RWPE1 (cell line): ENCODE data around the gene IFI16.

Experiments
- CTCF ChIA-PET: fragments of 350-600 bp; sonication (Branson Sonifier 250); formaldehyde crosslinking; extraction: SDS; loops from one replicate; lab custom pipeline; 2021; lab: Yijun Ruan, JAX
- POLR2A ChIA-PET: fragments of 400-600 bp; formaldehyde crosslinking; extraction: SDS; loops from one replicate; lab custom pipeline; 2020; ENCODE audit warnings: antibody characterized with exemption; ENCODE audit not compliant: low non-redundant PET; lab: Yijun Ruan, JAX
- DNase-seq: peaks from one replicate; pipeline ENCODE4 v3.0.0; 2012; ENCODE audit warnings: low spot score
- H3K27ac ChIP-seq: fragments of 450-650 bp; 2 replicates; pipeline ENCODE4 v1.5.1; 2017
- TF ChIP-seq, protein P1 (sequence below): fragments of 450-650 bp; conservative IDR thresholded peaks from 2 replicates; pipeline ENCODE4 v1.5.1; 2017; ENCODE audit warnings: low read depth, mild to moderate bottlenecking

Gene IFI16

DNA sequence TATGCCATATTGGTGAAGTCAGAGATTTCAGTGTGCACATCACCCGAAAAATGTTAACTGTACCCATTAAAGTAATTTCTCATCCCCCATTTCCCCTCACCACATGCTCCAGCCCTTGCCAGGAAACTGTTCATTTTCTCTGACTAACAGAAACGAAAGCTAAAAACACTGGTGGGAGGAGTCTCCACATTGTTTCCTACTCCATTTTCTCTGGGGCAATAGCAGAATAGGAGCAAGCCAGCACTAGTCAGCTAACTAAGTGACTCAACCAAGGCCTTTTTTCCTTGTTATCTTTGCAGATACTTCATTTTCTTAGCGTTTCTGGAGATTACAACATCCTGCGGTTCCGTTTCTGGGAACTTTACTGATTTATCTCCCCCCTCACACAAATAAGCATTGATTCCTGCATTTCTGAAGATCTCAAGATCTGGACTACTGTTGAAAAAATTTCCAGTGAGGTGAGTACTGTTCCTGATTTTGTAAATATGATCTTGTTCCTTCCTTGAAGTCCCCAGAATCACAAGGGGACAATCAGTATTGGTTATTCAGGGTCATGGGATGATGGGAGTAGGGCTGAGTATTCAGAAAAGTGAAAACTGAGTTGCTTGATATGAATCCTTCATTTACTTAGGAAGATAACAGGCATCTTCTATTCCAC lies at the start of gene IFI16:
IFI16 (plus strand) TSS at position 204 of the 658 bp plus-strand sequence. CDS start 4,774 bp downstream, outside the sequence.
- peak; percentile 88 for DNase-seq
- POLR2A ChIA-PET, result no interaction called here
- CTCF ChIA-PET, result interaction anchor here (1.2 kb wide), 1 partner anchor 12 kb away, joined by 4 read pairs; no protein-coding TSS in a partner anchor
- TF ChIP-seq, protein P1, sequence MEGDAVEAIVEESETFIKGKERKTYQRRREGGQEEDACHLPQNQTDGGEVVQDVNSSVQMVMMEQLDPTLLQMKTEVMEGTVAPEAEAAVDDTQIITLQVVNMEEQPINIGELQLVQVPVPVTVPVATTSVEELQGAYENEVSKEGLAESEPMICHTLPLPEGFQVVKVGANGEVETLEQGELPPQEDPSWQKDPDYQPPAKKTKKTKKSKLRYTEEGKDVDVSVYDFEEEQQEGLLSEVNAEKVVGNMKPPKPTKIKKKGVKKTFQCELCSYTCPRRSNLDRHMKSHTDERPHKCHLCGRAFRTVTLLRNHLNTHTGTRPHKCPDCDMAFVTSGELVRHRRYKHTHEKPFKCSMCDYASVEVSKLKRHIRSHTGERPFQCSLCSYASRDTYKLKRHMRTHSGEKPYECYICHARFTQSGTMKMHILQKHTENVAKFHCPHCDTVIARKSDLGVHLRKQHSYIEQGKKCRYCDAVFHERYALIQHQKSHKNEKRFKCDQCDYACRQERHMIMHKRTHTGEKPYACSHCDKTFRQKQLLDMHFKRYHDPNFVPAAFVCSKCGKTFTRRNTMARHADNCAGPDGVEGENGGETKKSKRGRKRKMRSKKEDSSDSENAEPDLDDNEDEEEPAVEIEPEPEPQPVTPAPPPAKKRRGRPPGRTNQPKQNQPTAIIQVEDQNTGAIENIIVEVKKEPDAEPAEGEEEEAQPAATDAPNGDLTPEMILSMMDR, result no peak
- peak within 1 kb of the TSS; percentile 77 for H3K27ac ChIP-seq

- H3K27ac ChIP-seq, result no peak overlapping the region
- DNase-seq, result peak; percentile 20
- CTCF ChIA-PET, result no interaction called here
- POLR2A ChIA-PET, result no interaction called here
- TF ChIP-seq, protein P1, result no peak
Measured at GRCh38 chr1:158961178-158961577, 48.5 kb upstream of the IFI16 start.

- ChIA-PET POLR2A (no interaction called here), CTCF (no interaction called here)
- no peak overlapping the region for H3K27ac ChIP-seq
- DNase-seq, result no peak
- TF ChIP-seq, protein P1, result no peak
Measured at GRCh38 chr1:158962983-158963382, 46.7 kb upstream of the IFI16 start.

GRCh38 chr1:158969166-158969565 lies 40.5 kb upstream of the IFI16 start:
- ChIA-PET CTCF (no interaction called here), POLR2A (no interaction called here)

GRCh38 chr1:158969855-158970254 lies 39.9 kb upstream of the IFI16 start:
- peak; percentile 60 for DNase-seq
- TF ChIP-seq, protein P1, result no peak
- POLR2A ChIA-PET, result no interaction called here
- H3K27ac ChIP-seq, result no peak overlapping the region
- CTCF ChIA-PET, result no interaction called here

More at GRCh38 chr1:158969166-158969565, 40.5 kb upstream of the IFI16 start:
- no peak overlapping the region for H3K27ac ChIP-seq
- DNase-seq, result peak; percentile 20
- TF ChIP-seq, protein P1, result no peak

DNA sequence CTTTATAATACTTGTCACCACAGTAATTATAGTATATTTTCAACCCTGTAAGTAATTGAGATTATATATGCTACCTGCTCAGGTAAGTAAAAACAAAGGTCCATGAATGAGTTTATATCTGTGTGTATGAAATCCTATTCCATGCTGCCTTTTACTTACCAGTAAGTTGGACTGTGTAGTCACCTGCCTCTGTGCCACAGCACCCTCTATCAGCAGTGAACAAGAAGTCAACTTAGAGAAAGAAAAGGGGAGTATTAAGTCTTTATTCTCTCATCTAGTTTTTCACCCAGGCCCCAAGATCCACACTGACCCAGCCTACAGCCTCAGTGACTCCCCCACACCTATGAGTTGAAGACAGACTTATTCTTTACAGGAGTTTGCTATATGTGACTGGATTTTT lies 36.9 kb upstream of the IFI16 start:
- DNase-seq, result no peak
- POLR2A ChIA-PET, result no interaction called here
- TF ChIP-seq, protein P1, result no peak
- CTCF ChIA-PET, result no interaction called here
- H3K27ac ChIP-seq, result no peak overlapping the region
